ENCODE data around the gene CDH23.

DNA sequence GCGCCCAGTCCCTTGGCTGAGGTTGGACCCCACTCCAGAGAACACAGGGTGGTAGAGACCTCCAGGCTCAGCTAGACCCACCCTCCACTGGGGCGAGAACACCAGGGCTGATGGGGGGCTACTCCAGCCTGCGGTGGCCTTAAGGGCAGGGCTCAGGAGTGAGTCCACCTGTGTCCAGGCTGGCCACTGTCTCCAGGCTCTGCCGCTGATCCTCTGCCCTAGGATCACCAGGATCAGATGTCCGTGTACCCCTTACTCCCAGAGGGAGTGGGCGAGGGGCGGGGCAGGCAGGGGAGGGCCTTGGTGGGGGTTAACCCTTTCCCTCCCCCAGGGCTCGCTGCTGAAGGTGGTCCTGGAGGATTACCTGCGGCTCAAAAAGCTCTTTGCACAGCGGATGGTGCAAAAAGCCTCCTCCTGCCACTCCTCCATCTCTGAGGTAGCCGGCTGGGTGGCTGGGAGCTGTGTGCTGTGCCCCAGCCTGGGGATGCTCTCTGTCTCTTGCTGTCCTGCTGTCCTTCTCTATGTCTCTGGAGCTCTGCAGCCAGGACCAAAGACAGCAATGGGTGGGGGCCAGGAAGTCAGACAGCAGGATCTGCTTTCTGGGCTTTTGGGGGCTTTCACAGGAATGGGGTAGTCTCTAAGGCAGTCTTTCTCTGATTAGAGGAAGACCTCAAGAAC is 416.3 kb downstream of the CDH23 start:
- TF ChIP-seq EP300 (IDR thresholded peaks at IDR 0.05) = no peak
- no peak for TF ChIP-seq POLR2A (IDR thresholded peaks at IDR 0.05; ENCODE audit: low read length)
- TF ChIP-seq CHD2 (IDR thresholded peaks at IDR 0.05; ENCODE audit: low read length, partially characterized antibody) = no peak
- TF ChIP-seq MYC (IDR thresholded peaks at IDR 0.05; ENCODE audit: borderline replicate concordance, low read length) = no peak
- TF ChIP-seq NFE2L2 (conservative IDR thresholded peaks at IDR 0.05; ENCODE audit: low read length) = no peak
- TF ChIP-seq, protein P1, sequence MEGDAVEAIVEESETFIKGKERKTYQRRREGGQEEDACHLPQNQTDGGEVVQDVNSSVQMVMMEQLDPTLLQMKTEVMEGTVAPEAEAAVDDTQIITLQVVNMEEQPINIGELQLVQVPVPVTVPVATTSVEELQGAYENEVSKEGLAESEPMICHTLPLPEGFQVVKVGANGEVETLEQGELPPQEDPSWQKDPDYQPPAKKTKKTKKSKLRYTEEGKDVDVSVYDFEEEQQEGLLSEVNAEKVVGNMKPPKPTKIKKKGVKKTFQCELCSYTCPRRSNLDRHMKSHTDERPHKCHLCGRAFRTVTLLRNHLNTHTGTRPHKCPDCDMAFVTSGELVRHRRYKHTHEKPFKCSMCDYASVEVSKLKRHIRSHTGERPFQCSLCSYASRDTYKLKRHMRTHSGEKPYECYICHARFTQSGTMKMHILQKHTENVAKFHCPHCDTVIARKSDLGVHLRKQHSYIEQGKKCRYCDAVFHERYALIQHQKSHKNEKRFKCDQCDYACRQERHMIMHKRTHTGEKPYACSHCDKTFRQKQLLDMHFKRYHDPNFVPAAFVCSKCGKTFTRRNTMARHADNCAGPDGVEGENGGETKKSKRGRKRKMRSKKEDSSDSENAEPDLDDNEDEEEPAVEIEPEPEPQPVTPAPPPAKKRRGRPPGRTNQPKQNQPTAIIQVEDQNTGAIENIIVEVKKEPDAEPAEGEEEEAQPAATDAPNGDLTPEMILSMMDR (IDR thresholded peaks at IDR 0.05) = no peak
- TF ChIP-seq HDAC2 (IDR thresholded peaks at IDR 0.05) = no peak

Measured in A549 (cell line).